Iris pigment epithelial cell (primary cell): ENCODE data around the gene FAM120C.

Experiments
- DNase-seq: peaks from one replicate; pipeline ENCODE4 v3.0.0-alpha.2; 2011; ENCODE audit warnings: low read depth

FAM120C gene

GRCh38 chrX:54171091-54171490, 12.0 kb downstream of the FAM120C start:
- no peak for DNase-seq

- no peak for DNase-seq
Measured at GRCh38 chrX:54166915-54167314, 16.1 kb downstream of the FAM120C start.

- DNase-seq = no peak
Measured at GRCh38 chrX:54157561-54157960, 25.5 kb downstream of the FAM120C start.

- no peak for DNase-seq
Measured at GRCh38 chrX:54134269-54134668, 48.8 kb downstream of the FAM120C start.

- no peak for DNase-seq
Measured at GRCh38 chrX:54116391-54116790, 66.7 kb downstream of the FAM120C start.

- DNase-seq = no peak
Measured at GRCh38 chrX:54093571-54093970, 89.5 kb downstream of the FAM120C start.

- no peak for DNase-seq
Measured at GRCh38 chrX:54093159-54093558, 89.9 kb downstream of the FAM120C start.

- DNase-seq = no peak
Measured at GRCh38 chrX:54090880-54091279, 92.2 kb downstream of the FAM120C start.

- DNase-seq = peak; percentile 10
Measured at GRCh38 chrX:54089191-54089590, 93.9 kb downstream of the FAM120C start.

- DNase-seq = no peak
Measured at GRCh38 chrX:54087661-54088060, 95.4 kb downstream of the FAM120C start.

- DNase-seq = peak; percentile 28
Measured at GRCh38 chrX:54085666-54086065, 97.4 kb downstream of the FAM120C start.

GRCh38 chrX:54076903-54077302, 106.2 kb downstream of the FAM120C start:
- DNase-seq = peak; percentile 65

GRCh38 chrX:54074826-54075225, 108.2 kb downstream of the FAM120C start:
- no peak for DNase-seq

GRCh38 chrX:54067766-54068165, 115.3 kb downstream of the FAM120C start:
- no peak for DNase-seq

GRCh38 chrX:54066841-54067240, 116.2 kb downstream of the FAM120C start:
- peak; percentile 48 for DNase-seq

GRCh38 chrX:54064564-54064963, 118.5 kb downstream of the FAM120C start:
- DNase-seq = no peak

- no peak for DNase-seq
Measured at GRCh38 chrX:54063361-54063760, 119.7 kb downstream of the FAM120C start.

- DNase-seq = no peak
Measured at GRCh38 chrX:54049801-54050200, 133.3 kb downstream of the FAM120C start.

GRCh38 chrX:54048412-54048811, 134.6 kb downstream of the FAM120C start:
- no peak for DNase-seq

GRCh38 chrX:54045563-54046228, 137.4 kb downstream of the FAM120C start:
- no peak for DNase-seq

GRCh38 chrX:54044877-54045338, 138.1 kb downstream of the FAM120C start:
- no peak for DNase-seq

GRCh38 chrX:54044126-54044876, 138.8 kb downstream of the FAM120C start, which contains the start of gene PHF8:
Gene PHF8 (minus strand): TSS chrX:54044473. CDS start chrX:54042728, 1,745 bp downstream.
- DNase-seq = peak; percentile 95

- peak; percentile 26 for DNase-seq
Measured at GRCh38 chrX:54043541-54044125, 139.4 kb downstream of the FAM120C start.
